Omental fat pad (tissue), 4 donors: ENCODE measurements around the gene TTC14. TPM values are rescaled to one million over a fixed set of nuclear protein-coding genes. Genes with fewer than 3 reads are reported as not detected.
"Not testable (repeated sequence)": the region's sequence is repeated elsewhere in the genome, so short reads cannot be mapped to it uniquely, and the experiment has no call there.

Source experiments
- ATAC-seq: fragments of 150-250 bp; one replicate; pipeline ENCODE4 v1.9.1; 2016; ENCODE audit warnings: mild to moderate bottlenecking, moderate library complexity; ENCODE audit not compliant: low FRiP score
- DNase-seq: peaks from one replicate; pipeline ENCODE4 v3.0.0-alpha.2; 2019; ENCODE audit warnings: low spot score
- total RNA-seq, 4 donors: library from RNA; depleted of rRNA; stranded (reverse); fragments of >200 nt; gene quantifications; one replicate each; pipeline ENCODE4 v1.1.0, GENCODE V29; 2016
- TF ChIP-seq, protein P1 (sequence below), 3 donors: fragments of 450-650 bp; IDR thresholded peaks; one replicate each; pipeline ENCODE4 v1.5.1; 2016 to 2017; ENCODE audit warnings: antibody characterized with exemption in 3 of 3, mild to moderate bottlenecking in 3 of 3, moderate library complexity in 2 of 3

TTC14 gene
- total RNA-seq, 4 donors from 2014 or later: 35.7 to 53.1 (median 44.0) TPM

DNA sequence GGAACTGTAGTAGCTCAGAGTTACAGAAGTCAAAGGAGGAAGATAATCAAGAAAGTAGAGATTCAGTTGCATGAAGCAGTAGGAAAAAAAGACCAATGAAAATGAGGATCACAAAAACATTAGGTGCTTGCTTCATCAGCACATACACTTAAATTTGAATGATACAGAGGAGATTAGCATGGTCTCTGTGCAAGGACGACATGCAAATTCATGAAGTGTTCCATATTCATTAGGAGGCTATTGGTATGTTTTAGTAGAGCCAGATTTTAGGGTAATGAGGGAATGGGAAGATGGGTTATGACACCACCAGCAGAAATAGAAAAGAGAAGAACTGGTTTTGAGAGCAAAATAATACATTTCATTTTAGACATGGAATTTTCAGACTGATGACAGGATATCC, 21.0 kb upstream of the TTC14 start:
- DNase-seq (no peak), ATAC-seq (no peak)
- TF ChIP-seq, protein P1, sequence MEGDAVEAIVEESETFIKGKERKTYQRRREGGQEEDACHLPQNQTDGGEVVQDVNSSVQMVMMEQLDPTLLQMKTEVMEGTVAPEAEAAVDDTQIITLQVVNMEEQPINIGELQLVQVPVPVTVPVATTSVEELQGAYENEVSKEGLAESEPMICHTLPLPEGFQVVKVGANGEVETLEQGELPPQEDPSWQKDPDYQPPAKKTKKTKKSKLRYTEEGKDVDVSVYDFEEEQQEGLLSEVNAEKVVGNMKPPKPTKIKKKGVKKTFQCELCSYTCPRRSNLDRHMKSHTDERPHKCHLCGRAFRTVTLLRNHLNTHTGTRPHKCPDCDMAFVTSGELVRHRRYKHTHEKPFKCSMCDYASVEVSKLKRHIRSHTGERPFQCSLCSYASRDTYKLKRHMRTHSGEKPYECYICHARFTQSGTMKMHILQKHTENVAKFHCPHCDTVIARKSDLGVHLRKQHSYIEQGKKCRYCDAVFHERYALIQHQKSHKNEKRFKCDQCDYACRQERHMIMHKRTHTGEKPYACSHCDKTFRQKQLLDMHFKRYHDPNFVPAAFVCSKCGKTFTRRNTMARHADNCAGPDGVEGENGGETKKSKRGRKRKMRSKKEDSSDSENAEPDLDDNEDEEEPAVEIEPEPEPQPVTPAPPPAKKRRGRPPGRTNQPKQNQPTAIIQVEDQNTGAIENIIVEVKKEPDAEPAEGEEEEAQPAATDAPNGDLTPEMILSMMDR (IDR thresholded peaks at IDR 0.05): no peak

DNA sequence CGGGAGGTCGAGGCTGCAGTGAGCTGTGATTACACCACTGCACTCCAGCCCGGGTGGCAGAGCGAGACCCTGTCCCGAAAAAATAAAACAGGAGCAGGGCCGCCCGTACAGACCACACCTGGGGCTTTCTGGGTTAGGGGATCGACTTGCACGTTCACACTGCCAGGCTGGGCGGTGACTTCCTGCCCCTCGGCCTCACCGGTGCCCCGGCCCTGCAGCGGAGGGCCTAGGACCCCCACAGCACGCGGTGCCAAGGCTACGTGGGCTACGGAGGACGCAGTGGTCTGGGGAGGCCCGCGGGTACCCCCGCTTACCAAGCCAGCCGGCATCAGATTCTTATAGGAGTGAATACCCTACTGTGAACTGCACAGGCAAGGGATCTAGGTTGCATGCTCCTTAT, 11.6 kb upstream of the TTC14 start:
- no peak for ATAC-seq
- TF ChIP-seq, protein P1 (IDR thresholded peaks at IDR 0.05): no peak
- no peak for DNase-seq

DNA sequence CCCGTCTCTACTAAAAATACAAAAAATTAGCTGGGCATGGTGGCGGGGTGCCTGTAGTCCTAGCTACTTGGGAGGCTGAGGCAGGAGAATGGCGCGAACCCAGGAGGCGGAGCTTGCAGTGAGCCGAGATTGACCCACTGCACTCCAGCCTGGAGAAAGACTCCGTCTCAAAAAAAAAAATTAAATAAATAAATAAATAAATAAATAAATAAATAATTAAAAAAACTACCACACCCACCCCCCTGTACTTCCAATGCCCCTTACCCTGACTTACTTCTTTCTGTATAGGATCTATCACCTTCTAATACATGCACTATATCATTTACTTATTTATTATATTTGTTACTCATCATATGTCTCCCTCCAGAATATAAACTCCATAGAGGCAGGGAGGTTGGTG, 8.3 kb upstream of the TTC14 start:
- DNase-seq: not testable (repeated sequence)

DNA sequence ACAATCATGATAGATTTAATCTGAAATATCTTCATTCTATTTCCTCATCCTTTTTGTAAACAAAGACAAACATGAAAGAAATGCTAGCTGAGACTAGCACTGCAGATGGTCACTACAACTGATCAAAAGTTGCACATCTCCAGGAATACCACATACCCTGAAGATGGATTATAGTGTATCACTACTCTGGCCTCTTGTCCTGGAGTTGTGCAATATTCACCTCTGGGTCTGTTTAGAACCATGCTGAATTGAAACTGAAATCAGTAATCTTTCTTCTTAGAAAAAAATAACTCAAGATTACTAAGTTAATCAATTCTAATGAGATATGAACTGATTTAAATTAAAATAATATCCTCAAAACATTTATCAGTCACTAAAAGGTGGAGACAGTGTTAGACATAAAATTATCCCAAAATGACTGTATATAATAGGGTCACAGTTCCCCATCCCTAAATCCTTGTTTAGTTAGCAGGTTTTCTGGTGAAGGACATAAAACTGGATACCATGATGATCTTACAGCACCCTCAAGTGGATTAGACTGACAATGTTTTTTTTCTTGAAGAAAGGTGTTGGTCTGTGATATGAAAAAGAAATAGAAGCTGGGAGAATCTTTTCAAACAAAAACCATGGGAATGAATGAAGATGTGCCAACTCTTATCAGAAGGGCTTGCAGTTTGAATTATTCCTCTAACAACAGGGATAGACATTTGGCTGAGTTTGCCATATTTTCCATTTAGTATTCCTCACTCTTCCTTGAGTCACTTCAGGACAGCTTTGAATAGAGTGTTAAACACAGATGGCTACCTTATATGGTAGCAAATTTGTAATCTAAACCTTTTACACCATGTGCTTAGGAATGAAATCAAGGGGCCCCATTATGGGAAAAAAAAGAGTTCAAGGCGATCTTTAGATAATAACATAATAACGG, 7.1 kb upstream of the TTC14 start:
- TF ChIP-seq, protein P1 (IDR thresholded peaks at IDR 0.05): no peak
- DNase-seq: no peak
- ATAC-seq: no peak

More for the DNA sequence above, 8.3 kb upstream of the TTC14 start:
- ATAC-seq: not testable (repeated sequence)

DNA sequence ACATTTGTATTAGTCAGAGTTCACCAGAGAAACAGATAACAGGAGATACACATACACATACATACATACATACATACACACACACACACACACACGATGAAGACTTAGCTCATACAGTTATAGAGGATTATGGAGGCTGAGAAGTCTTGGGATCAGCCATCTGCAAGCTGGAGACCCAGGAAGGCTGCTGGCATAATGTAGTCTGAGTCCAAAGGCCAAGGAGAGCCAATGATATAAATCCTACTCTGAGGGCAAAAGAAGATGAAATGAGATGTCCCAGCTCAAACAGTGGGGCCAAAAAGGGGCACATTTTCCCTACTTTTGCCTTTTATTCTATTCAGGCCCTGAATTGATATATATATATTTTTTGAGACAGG, 6.4 kb upstream of the TTC14 start:
- DNase-seq (no peak), ATAC-seq (no peak)
- TF ChIP-seq, protein P1 (IDR thresholded peaks at IDR 0.05): no peak

DNA sequence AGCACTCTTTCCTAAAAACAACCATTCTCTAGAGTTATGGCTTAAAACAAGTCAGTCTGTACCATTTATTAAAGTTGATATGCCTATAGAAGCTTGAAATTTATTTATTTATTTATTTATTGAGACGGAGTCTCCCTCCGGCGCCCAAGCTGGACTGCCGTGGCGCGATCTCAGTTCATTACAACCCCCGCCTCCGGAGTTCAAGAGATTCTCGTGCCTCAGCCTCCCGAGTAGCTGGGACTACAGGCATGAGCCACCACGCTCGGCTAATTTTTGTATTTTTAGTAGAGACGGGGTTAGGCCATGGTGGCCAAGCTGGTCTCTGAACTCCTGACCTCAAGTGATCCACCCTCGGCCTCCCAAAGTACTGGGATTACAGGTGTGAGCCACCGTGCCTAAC, 1.5 kb upstream of the TTC14 start:
- no peak for ATAC-seq
- TF ChIP-seq, protein P1 (IDR thresholded peaks at IDR 0.05): no peak
- no peak for DNase-seq

DNA sequence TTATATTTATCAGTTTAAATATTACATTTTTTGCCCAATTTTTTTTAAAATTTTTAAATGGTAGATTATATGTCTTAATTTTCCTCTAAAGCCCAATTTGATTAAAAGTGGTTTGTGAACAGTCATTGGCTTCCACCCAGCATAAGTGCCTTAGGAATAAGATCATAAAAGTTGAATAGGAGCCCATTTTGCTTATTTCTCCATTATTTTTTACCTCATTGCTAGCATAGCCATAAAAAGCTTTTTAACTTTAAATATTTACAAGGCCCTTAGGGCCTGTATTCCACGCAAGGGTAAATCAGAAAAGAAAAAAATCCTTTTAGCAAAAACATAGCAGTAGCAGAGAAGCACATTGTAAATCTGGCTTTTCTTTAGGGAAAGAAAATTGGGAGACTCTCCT, 9.0 kb downstream of the TTC14 start:
- DNase-seq (no peak), ATAC-seq (no peak)
- TF ChIP-seq, protein P1 (IDR thresholded peaks at IDR 0.05): no peak
